MCF 10A (cell line): ENCODE measurements around the gene SCGB3A2. TPM values are rescaled to one million over a fixed set of nuclear protein-coding genes. Genes with fewer than 3 reads are reported as not detected.

Experiments
- Bru-seq: library from RNA; stranded (reverse); fragments of 400-500 nt; gene quantifications from one replicate; lab custom pipeline; 2021; lab: Mats Ljungman, UMichigan
- BruChase-seq, 2 experiments: library from RNA; stranded (reverse); fragments of 400-500 nt; gene quantifications; one replicate each; lab custom pipeline; 2021; lab: Mats Ljungman, UMichigan
- BruUV-seq: library from RNA; stranded (reverse); fragments of 400-500 nt; replicated peaks from 2 replicates; lab custom pipeline; 2021; lab: Mats Ljungman, UMichigan
- CTCF ChIA-PET: fragments of 300-600 bp; sonication (Branson Sonifier 250); formaldehyde crosslinking; extraction: SDS; loops from one replicate; lab custom pipeline; 2021; ENCODE audit warnings: antibody characterized with exemption, inconsistent platforms; lab: Yijun Ruan, JAX
- POLR2A ChIA-PET: fragments of 300-600, 350-650 bp; sonication (Branson Sonifier 250); formaldehyde crosslinking; extraction: SDS; loops from one replicate; lab custom pipeline; 2020; ENCODE audit warnings: antibody characterized with exemption, inconsistent platforms; lab: Yijun Ruan, JAX
- DNase-seq: peaks from one replicate; pipeline ENCODE4 v3.0.0-alpha.2; 2018; ENCODE audit not compliant: unreplicated experiment
- H3K27ac Mint-ChIP-seq: one replicate; pipeline ENCODE4 v1.8.0; 2022; ENCODE audit warnings: mild to moderate bottlenecking, low read depth, mixed read lengths; ENCODE audit not compliant: unreplicated experiment
- H3K27me3 Mint-ChIP-seq: one replicate; pipeline ENCODE4 v1.8.0; 2022; ENCODE audit warnings: mixed read lengths; ENCODE audit not compliant: insufficient read depth, unreplicated experiment
- H3K36me3 Mint-ChIP-seq: one replicate; pipeline ENCODE4 v1.8.0; 2022; ENCODE audit warnings: mild to moderate bottlenecking, moderate library complexity, mixed read lengths; ENCODE audit not compliant: insufficient read depth, unreplicated experiment
- H3K4me1 Mint-ChIP-seq: one replicate; pipeline ENCODE4 v1.8.0; 2022; ENCODE audit warnings: mixed read lengths; ENCODE audit not compliant: insufficient read depth, unreplicated experiment
- H3K4me3 Mint-ChIP-seq: one replicate; pipeline ENCODE4 v1.8.0; 2022; ENCODE audit warnings: mild to moderate bottlenecking, moderate library complexity, mixed read lengths; ENCODE audit not compliant: unreplicated experiment
- H3K9me3 Mint-ChIP-seq: one replicate; pipeline ENCODE4 v1.8.0; 2022; ENCODE audit warnings: mixed read lengths; ENCODE audit not compliant: unreplicated experiment
- intact Hi-C: fragments of 100-400 bp; cut with micrococcal nuclease; formaldehyde crosslinking; loops from 2 replicates; pipeline ENCODE4 v1.14.1; 2022
- long read RNA-seq: library from polyadenylated mRNA; stranded (forward); transcript quantifications from one replicate; pipeline ENCODE4 v2.0.0, GENCODE V29; 2022
- total RNA-seq: library from RNA; stranded (reverse); gene quantifications from 2 replicates; pipeline ENCODE4 v1.2.3, GENCODE V29; 2022
- TF ChIP-seq, protein P1 (sequence below): fragments of 200-600 bp; IDR thresholded peaks from one replicate; pipeline ENCODE4 v1.8.0; 2022; ENCODE audit warnings: antibody characterized with exemption, mild to moderate bottlenecking; ENCODE audit not compliant: unreplicated experiment

Gene SCGB3A2, protein sequence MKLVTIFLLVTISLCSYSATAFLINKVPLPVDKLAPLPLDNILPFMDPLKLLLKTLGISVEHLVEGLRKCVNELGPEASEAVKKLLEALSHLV
- total RNA-seq: not detected in 2 replicates
- Bru-seq, nascent RNA: not detected
- not detected for BruChase-seq, experiment 1, labeled RNA remaining after a 6-hour chase
- not detected for BruChase-seq, experiment 2, labeled RNA remaining after a 2-hour chase
- long read RNA-seq: 0 reads

DNA sequence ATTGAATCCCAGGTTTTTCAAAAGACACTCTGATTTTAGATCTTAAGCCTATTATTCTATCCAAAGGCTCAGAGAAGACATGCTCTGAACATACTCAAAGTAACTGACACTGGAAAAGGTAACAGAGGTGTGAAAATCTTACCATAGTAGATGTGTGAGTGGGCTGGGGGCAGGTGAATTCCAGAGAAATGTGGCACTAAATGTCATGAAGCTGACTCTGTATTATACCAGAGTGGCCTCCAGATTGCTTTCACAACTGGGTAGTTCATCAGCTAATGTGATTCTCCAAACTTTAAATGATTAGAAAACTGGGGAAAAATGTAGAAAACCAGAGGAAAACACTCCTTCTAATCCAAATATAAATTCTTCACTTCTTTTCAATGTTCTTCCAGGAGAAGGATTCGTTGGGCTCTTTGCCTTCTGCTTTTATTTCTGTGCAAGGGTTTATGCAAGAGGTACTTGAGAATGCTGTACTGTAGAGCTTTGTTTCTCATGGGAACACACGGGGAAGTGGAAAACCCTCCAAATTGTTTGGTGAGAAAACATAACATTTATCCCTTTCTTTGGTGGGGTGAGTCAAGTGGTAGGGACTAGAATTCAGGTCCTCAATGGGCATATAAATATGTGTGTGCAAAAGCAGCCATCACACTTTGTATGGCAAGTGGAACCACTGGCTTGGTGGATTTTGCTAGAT lies at the start of gene SCGB3A2:
TSS of gene SCGB3A2 (plus strand) at position 646 of the 694 bp plus-strand sequence. CDS start 93 bp downstream, outside the sequence.
- H3K27ac Mint-ChIP-seq: no peak within 1 kb of the TSS
- ChIA-PET POLR2A (interaction anchor here (0.7 kb wide), 1 partner anchor 15 kb away, joined by 3 read pairs; no protein-coding TSS in a partner anchor), CTCF (interaction anchor here (0.6 to 17.8 kb wide), 7 partner anchors 9 to 1834 kb away, joined by 3 to 415 read pairs (median 3); no protein-coding TSS in a partner anchor)
- TF ChIP-seq, protein P1, sequence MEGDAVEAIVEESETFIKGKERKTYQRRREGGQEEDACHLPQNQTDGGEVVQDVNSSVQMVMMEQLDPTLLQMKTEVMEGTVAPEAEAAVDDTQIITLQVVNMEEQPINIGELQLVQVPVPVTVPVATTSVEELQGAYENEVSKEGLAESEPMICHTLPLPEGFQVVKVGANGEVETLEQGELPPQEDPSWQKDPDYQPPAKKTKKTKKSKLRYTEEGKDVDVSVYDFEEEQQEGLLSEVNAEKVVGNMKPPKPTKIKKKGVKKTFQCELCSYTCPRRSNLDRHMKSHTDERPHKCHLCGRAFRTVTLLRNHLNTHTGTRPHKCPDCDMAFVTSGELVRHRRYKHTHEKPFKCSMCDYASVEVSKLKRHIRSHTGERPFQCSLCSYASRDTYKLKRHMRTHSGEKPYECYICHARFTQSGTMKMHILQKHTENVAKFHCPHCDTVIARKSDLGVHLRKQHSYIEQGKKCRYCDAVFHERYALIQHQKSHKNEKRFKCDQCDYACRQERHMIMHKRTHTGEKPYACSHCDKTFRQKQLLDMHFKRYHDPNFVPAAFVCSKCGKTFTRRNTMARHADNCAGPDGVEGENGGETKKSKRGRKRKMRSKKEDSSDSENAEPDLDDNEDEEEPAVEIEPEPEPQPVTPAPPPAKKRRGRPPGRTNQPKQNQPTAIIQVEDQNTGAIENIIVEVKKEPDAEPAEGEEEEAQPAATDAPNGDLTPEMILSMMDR: no peak
- peaks cover 13% of the 10 kb centered on the region for H3K4me1 Mint-ChIP-seq
- H3K4me3 Mint-ChIP-seq: no peak within 1 kb of the TSS
- no TSS peak for BruUV-seq
- no peak for DNase-seq
- intact Hi-C loops: no loop called here
- H3K27me3 Mint-ChIP-seq: no peaks in the 10 kb centered on the region
- peaks cover 7% of the 10 kb centered on the region for H3K9me3 Mint-ChIP-seq
- peaks cover 5% of the 10 kb centered on the region for H3K36me3 Mint-ChIP-seq

- Mint-ChIP-seq H3K27ac (peak overlapping the region; percentile 53), H3K4me3 (no peak overlapping the region), H3K4me1 (peaks cover 15% of the 10 kb centered on the region), H3K9me3 (no peaks in the 10 kb centered on the region), H3K36me3 (no peaks in the 10 kb centered on the region), H3K27me3 (no peaks in the 10 kb centered on the region)
- DNase-seq: no peak
- ChIA-PET POLR2A (interaction anchor here (0.6 to 1.0 kb wide), 2 partner anchors 182 to 1256 kb away, joined by 3 read pairs; no protein-coding TSS in a partner anchor), CTCF (interaction anchor here (0.6 to 5.9 kb wide), 4 partner anchors 31 to 253 kb away, joined by 3 to 34 read pairs (median 5); no protein-coding TSS in a partner anchor)
- BruUV-seq: no TSS peak
- intact Hi-C loops: no loop called here
- TF ChIP-seq, protein P1: no peak
These were observed 48.5 kb upstream of the SCGB3A2 start for GRCh38 chr5:147830035-147830434.

DNA sequence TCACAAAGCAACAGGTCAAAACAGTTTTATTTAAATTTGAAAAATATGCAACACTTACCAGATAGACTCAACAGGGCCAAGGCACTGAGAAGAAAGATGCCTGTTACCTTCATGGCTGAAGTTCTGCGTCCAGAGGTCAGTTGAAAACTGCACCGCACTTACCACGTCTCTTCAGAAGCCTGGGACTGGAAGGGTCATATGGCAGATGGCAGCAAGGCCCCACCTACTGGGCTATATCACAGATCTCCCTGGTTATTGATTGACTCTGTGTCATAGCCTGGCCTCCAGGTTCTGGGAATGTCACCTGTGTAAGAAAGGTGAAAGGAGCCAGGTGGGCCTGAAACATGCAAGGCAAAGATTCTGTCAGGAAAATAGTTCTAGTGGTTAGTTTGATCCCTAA lies 47.0 kb upstream of the SCGB3A2 start, which contains the start of gene SPINK1:
TSS of gene SPINK1 (minus strand) at position 207 of the 400 bp plus-strand sequence. CDS start at position 113, 94 bp downstream.
- POLR2A ChIA-PET: interaction anchor here (1.4 kb wide), 1 partner anchor 12 kb away, joined by 4 read pairs; no protein-coding TSS in a partner anchor
- no peaks in the 10 kb centered on the region for H3K36me3 Mint-ChIP-seq
- no peaks in the 10 kb centered on the region for H3K9me3 Mint-ChIP-seq
- intact Hi-C loops: no loop called here
- no TSS peak for BruUV-seq
- no peak within 1 kb of the TSS for H3K4me3 Mint-ChIP-seq
- TF ChIP-seq, protein P1: no peak
- H3K4me1 Mint-ChIP-seq: peaks cover 29% of the 10 kb centered on the region
- DNase-seq: no peak
- H3K27me3 Mint-ChIP-seq: no peaks in the 10 kb centered on the region
- H3K27ac Mint-ChIP-seq: no peak within 1 kb of the TSS
- CTCF ChIA-PET: interaction anchor here (0.9 to 5.9 kb wide), 4 partner anchors 9 to 203 kb away, joined by 3 to 34 read pairs (median 14); no protein-coding TSS in a partner anchor
